Measurements from ENCODE around the gene MMP14.
"Not testable (repeated sequence)": the region's sequence is repeated elsewhere in the genome, so short reads cannot be mapped to it uniquely, and the experiment has no call there.

The MMP14 gene

DNA sequence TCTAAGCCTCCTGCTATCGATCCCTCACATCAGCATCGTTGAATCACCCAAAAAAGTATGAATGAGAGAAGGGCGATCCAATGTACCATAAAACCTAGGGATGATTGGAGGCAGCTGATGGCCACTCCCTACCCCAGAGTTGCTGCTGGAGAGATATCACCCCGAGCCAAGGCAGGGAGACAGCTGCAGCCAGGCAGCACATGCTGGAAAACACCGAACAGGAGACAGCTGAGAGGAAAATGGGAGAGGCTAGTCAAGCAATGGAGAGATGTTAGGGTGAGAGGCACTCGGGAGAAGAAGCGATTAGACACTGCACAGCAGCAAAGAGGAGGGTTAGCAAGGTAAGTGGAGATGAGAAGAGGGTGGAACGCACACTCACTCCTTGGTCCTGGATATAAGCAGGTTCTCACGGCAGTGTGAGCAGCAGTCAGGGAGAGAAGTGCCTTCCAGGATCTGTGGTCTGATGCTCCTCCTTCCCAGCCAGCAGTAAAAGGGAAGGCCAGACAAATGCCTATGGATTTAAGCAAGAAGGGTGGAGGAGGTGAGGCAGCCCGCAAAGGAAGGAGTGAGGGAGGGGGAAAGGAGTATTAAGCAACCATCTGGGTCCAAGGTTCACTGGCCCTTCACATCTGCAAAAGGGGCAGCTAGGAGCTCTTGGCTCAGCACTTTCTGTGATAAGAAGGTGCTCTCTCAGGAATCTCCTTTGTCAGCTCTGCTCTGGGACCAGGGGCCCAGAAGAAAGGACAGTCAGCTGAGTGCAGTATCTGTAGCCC lies 21.3 kb upstream of the MMP14 start, which contains the start of gene SLC7A7:
TSS of gene SLC7A7 (minus strand) at position 495 of the 773 bp plus-strand sequence. CDS start 2,037 bp downstream, outside the sequence.
- no peak for DNase-seq

GRCh38 chr14:22819151-22819988 lies 17.0 kb upstream of the MMP14 start:
- DNase-seq: peak; percentile 55

DNA sequence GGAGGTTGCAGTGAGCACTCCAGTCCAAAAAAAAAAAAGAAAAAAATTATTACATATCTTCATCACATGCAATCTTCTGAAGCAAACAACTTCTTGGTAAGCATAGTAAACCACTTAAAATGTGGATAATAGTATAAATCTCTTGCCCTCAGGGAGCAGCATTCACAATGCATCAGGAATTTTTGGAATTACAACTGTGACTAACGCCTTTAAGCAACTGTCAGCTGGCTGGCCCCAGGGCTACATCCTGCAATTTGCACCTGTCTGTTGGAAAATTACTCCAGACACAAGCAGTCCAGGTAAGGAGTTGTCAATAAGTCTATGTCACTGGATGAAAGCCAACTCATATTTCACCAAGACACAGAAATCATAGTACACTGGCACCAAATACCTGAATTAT lies 15.7 kb upstream of the MMP14 start:
- DNase-seq: no peak

DNA sequence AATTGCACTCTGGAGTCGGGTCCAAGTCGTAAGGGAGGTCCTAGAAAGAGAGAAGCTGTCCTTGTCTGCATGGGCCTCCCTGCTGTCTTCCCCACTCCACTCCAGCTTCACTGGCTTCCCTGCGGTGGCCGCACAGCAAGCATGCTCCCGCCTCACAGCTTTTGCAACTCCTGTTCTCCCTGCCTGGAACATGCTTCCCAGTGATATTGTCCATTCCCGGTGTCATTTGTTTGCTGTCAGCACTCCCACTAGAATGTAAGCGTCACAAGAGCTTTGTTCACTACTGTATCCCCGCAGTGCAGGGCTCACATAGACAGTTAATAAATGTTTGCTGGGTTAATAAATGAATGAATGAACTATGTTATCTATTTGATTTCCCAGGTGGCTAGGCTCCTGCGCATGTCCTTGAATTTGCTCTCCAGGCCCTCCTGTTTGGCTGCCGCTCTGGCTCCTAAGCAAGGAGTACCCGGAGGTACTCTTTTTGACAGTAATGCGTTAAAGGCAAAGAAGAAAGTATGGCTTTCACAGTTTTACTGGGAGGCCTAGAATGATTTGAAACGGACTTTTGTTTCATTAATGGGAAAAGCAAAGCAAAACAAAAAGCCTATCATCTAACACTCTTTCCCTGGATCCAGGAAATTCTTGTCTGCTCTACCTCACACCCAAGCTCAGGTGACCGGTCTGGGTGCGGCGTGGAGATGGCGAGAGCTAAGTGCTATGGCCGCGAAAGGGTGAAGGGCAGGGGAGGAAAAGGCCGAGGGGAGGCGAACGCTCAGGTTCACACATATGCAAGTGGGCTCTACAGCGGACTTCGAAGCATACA lies 15.0 kb upstream of the MMP14 start:
- no peak for DNase-seq

DNA sequence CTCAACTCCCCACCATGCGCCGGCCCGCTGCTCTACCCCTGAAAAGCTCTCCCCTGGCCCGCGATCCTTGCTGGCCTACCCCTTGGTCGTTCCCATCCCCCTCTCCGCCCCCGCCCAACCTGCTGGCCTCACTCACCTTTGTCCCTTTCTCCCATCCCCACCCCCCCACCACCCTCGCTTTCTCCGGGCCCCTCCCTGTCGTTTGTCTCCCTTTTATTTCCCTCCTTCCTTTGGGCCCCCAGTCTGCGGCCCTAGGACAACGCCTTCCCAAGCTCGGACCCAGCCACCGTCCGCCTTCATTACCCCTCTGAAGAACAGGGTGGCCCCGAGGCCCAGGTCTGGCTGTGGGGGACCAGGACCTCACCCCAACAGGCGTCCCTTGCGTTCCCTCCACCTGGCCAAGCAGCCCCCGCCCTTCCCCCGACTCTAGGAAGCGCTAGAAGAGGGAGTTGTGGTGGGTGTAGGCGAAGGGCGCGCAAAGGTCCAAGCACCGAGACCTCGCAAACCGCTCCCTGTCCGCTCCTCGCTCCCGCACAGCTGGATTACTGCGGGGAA lies 14.3 kb upstream of the MMP14 start:
- no peak for DNase-seq

DNA sequence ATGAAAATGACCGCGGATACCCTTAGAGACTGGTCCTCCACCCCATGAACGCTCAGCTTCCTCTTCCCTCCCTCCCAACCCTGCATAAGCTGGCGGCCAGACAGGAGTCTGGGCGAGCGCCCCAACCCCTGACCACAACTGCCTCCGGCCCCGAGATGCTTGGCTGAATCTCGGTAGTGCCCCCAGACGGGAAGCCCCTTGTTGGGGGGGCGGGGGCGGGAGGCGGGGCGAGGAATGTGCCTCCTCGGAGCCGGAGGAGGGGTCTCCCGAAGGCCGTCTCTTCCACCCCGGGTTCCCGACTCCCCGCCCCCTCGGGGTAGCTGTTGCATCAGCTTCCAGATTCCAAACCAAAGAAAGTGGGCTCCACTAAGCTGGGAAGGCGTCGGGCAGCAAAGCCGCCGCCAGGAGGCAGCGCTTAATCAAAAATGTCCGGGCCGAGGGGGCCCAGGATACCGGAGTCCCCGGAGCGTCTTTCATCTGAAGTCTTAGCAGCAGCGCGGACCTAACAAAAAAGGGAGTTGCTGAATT lies 13.8 kb upstream of the MMP14 start:
- DNase-seq: no peak

GRCh38 chr14:22824711-22825359 lies 11.6 kb upstream of the MMP14 start:
- no peak for DNase-seq

DNA sequence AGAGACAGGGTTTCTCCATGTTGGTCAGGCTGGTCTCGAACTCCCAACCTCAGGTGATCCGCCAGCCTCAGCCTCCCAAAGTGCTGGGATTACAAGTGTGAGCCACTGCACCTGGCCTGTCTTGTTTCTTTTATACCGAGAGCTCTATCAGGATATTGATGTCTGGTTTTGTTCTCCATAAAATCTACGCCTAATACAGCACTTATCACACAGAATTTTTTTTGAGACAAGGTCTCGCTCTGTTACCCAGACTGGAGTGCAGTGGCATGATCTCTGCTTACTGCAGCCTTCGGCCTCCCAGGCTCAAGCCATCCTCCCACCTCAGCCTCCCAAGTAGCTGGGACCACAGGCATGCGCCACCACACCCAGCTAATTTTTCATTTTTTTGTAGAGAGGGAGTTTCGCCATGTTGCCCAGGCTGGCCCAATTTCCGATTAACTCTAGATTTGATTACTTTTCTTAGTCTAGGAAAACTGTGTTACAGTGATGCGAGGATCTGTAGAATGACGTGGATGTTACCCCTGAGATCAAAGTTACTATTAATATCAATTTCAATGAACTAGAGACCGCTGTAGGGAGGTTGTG lies 7.2 kb upstream of the MMP14 start:
- DNase-seq: not testable (repeated sequence)

GRCh38 chr14:22829661-22830442 lies 6.5 kb upstream of the MMP14 start, which contains the start of gene MRPL52:
Gene MRPL52, plus strand, starts transcription at chr14:22829887. Its CDS starts 26 bp downstream, at chr14:22829913.
- DNase-seq: peak; percentile 100

GRCh38 chr14:22830443-22831010 lies 5.9 kb upstream of the MMP14 start:
- DNase-seq: no peak

DNA sequence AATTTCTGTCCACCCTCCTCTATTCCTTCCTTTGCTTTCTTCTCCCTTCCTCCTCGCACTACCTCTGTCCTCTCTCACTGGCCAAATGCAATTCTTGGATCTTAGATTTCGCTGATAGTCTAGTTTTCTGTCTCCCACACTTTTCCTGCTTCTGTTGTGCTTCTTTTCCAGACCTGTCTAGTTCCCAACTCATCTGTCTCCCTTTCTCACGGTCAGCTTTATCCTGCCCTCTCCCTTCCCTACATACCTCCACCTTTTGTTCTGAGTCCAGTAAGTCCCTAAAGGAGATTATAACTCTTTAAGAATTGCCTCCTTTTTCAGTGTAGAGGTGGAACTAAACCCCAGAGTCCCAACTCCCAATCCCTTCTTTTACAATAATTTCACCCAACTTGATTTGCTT lies 880 bp upstream of the MMP14 start:
- DNase-seq: no peak

- DNase-seq: peak; percentile 52
Observed at GRCh38 chr14:22837114-22837749, 847 bp downstream of the MMP14 start.

DNA sequence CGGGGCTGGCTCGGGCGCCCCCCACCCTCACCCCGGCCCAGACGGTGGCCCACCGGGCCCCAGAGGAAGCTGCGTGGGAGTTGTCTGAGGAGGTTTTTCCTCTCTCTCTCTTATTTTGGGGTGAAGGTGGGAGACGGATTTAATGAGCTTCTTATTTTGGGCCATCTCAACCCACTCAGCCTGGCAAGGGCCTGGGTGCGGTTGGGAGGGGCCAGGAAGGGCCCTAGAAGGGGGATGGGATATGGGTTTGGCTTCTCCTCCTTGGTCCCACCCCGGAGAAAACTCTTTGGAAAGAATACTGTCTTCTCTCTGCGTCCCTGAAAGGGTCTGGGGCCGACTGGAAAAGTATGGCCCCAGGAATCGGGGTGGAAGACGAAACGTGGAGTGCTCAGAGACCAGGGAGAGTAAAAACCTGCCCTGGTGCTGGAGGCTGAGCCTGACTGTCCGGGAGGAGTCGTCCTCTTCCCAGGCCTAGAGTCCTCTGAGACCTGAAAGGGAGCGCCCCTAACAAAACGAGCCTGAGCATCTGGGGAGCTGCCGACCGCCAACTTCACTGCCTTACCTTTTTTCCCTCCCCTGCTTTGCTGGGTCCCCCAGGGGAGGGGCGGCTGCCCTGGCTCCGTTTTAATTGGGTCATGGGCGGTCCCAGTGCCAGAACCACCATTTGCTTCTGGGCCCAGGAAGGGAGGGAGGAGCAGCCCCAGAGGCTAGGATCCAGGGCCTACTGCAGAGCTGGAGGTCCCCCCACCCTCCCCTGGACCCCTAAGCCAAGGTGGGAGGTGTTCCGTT lies 1.6 kb downstream of the MMP14 start:
- no peak for DNase-seq

DNA sequence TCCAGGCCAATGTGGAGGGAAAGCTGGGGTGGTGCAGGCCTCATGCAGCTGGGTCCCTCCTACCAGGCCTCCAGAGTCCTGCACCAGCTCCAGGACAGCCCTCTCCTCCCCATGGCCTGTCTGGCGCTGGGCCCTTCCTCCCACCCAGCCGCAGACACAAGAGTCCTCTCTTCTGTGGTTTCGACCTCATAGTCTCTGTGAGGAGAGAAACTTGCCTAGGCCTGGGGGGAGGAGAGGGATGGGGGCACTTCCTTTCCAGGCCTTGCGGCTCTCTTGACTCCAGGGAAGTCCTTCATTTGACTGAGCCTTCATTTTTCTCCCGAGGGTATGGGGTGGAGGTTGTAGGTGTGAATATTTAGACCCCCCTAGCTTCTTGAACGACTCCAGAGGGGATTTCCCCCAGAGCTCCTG lies 2.3 kb downstream of the MMP14 start:
- DNase-seq: no peak

- no peak for DNase-seq
Observed at GRCh38 chr14:22839159-22839779, 2.9 kb downstream of the MMP14 start.

DNA sequence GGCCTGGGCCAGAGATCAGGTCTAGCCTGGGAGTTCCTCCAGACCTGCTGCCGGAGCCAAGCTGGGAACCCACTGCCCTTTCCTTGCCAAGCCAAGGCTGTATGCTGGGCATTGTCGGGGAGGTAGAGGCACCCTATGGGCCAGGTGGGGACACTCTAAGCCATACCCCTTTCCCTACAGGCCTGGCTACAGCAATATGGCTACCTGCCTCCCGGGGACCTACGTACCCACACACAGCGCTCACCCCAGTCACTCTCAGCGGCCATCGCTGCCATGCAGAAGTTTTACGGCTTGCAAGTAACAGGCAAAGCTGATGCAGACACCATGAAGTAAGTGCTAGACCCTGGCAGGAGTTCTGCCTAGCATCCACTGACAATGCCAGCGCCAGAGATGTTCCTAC lies 4.9 kb downstream of the MMP14 start:
- no peak for DNase-seq

DNA sequence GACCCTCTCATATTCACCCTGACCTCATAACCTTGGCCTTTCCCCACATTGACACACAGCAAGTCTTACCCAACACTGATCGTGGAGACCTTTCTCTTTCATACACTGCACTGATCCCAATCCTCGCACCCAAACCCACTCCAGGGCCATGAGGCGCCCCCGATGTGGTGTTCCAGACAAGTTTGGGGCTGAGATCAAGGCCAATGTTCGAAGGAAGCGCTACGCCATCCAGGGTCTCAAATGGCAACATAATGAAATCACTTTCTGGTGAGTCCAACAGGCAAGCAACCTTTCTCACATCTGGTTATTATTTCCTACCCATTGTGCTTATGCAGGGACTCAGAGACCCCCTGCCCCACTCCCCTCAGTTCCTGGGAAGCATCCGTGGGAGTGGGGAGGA lies 5.4 kb downstream of the MMP14 start:
- no peak for DNase-seq
